Skin epidermis (tissue), 12 donors: ENCODE measurements around the gene EDEM3.
"Not testable (repeated sequence)": the region's sequence is repeated elsewhere in the genome, so short reads cannot be mapped to it uniquely, and the experiment has no call there.

ENCODE experiments used
- H3K27ac ChIP-seq, 21 experiments: fragments of 200-600 bp; sonication (generic) in 11 of 21; one replicate each; pipeline ENCODE4 v1.5.0; 2020; ENCODE audit warnings: mild to moderate bottlenecking in 3 of 21, inconsistent platforms in 2 of 21, moderate library complexity in 2 of 21
- H3K4me3 ChIP-seq, 7 experiments: fragments of 200-600 bp; sonication (generic) in 2 of 7; one replicate each; pipeline ENCODE4 v1.5.0; 2020; ENCODE audit warnings: inconsistent platforms in 2 of 7, mild to moderate bottlenecking in 2 of 7, moderate library complexity in 1 of 7

The EDEM3 gene

GRCh38 chr1:184682956-184683355 is 71.7 kb downstream of the EDEM3 start:
- Histone ChIP-seq H3K4me3 (no peak overlapping the region), H3K27ac (no peak overlapping the region)

DNA sequence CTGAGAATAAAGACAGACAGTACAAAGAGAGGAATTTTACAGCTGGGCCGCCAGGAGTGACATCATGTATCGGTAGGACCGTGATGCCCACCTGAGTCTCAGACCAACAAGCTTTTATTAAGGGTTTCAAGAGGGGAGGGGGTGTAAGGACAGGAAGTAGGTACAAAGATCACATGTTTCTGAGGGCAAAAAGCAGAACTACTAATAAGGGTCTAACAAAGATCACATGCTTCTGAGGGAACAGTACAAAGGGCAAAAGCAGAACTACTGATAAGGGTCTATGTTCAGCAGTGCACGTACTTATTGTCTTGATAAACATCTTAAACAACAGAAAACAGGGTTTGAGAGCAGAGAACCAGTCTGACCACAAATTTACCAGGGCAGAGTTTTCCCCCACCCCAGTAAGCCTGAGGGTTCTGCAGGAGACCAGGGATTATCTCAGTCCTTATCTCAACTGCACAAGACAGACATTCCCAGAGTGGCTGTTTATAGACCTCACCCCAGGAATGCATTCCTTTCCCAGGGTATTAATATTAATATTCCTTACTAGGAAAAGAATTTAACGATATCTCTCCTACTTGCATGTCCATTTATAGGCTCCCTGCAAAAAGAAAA is 73.9 kb downstream of the EDEM3 start:
- H3K4me3 ChIP-seq, H3K27ac ChIP-seq: not testable (repeated sequence)

DNA sequence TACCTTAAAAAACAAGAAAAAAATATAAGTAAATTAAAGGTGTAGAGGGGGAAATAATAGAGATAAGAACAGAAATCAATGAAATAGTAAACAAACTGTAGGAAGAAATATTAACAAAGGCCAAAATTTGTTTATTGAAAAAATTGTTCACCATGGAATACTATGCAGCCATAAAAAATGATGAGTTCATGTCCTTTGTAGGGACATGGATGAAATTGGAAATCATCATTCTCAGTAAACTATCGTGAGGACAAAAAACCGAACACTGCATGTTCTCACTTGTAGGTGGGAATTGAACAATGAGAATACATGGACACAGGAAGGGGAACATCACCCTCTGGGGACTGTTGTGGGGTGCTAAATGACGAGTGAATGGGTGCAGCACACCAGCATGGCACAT is 75.2 kb downstream of the EDEM3 start:
- not testable (repeated sequence) for H3K4me3 ChIP-seq, H3K27ac ChIP-seq

- no peak overlapping the region for H3K4me3 ChIP-seq
- no peak overlapping the region for H3K27ac ChIP-seq
These were observed 77.3 kb downstream of the EDEM3 start for GRCh38 chr1:184677344-184677743.

DNA sequence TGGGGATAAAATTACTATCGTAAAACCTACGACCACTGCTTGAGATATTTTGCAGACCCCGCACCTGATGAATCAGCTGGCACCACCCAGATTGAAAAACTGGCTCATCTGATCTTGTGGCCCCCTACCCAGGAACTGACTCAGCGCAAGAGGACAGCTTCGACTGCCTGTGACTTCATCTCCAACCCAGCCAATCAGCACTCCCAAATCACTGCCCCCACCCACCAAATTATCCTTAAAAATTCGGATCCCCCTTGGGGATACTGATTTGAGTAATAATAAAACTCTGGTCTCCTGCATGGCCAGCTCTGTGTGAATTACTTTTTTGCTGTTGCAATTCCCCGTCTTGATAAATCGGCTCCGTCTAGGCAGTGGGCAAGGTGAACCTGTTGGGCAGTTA is 81.4 kb downstream of the EDEM3 start:
- H3K4me3 ChIP-seq, result no peak overlapping the region
- no peak overlapping the region for H3K27ac ChIP-seq

DNA sequence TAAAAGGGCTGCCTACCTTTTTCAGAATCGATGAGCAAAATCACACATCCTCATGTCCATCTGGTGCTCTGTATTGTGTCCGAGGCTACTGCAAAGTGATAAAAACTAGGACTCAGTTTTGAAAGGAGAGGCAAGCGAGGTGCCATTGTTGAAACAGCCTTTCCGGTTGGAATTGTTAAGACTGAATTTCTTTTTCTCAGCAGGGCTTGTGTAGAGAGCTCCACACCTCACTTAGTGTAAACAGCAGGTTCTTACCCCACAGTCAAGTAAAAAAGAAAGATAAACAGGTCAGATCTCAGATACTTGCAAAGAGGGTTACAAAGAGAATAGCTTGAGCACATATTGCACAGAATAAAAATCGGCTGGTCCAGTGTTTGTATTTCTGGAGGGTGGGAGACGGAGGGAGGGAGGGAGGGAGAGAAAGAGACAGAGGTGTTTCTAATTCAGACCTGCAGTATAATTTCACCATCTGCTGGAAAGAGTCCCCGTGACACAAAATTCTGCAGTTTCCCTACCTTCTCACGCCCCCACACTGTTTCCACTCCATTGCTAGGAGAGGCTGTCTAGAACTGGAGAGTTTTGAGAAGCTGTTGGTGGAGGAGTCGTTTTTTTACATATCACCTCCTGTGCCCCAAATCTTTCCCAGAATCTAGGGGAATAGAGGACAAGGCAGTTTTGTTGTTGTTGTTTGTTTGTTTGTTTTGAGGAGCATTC is 82.5 kb downstream of the EDEM3 start:
- H3K4me3 ChIP-seq, result no peak overlapping the region
- H3K27ac ChIP-seq, result no peak overlapping the region

DNA sequence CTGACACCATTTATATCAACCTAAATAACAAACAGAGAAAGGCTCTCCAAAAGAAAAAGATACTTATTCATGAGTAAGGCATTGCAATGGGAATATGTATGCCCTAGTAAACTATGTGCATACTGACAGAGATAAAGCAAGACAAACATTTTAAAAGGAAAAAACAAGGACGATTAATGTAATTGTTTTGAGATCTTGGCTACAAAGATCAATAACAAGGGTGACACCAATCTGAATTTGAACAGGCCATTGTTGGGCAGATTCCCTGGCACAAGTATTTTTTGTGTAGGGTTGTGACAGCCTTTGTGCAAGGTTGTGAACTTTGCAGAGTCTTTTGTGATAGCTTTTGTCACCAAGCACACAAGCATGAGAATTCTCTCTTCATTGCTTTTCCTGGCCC is 85.3 kb downstream of the EDEM3 start:
- H3K4me3 ChIP-seq, result no peak overlapping the region

DNA sequence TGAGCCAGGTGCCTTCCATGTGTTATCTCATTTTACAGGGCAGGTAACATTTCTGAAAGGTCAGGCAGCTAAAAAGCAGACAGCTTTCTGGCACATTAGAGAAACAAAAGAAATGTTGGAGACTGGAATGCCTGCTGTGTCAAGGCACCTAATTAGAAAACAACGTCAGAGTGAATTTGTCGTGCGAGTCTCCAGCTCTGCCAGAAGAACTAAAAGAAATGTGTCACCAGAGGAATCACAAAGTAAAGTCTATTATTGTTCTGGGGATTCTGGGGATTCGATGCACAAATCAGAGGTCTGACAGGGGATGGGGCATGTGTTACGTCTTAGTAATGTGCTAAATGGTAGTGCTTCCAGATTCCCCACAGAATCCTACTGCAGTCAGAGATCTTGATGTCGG is 89.3 kb downstream of the EDEM3 start:
- Histone ChIP-seq H3K27ac (no peak overlapping the region), H3K4me3 (no peak overlapping the region)

More for the DNA sequence above, 85.3 kb downstream of the EDEM3 start:
- H3K27ac ChIP-seq, result no peak overlapping the region

GRCh38 chr1:184664661-184665060 is 90.0 kb downstream of the EDEM3 start:
- peak overlapping the region in 1 of 21 experiments; percentile 6 for H3K27ac ChIP-seq
- H3K4me3 ChIP-seq, result peak overlapping the region in 3 of 7 experiments; percentile 16 to 33 (median 28)

GRCh38 chr1:184664042-184664660 is 90.5 kb downstream of the EDEM3 start:
- Histone ChIP-seq H3K27ac (peak overlapping the region in 2 of 21 experiments; percentile 6 to 33), H3K4me3 (peak overlapping the region; percentile 16 to 33 (median 22))

DNA sequence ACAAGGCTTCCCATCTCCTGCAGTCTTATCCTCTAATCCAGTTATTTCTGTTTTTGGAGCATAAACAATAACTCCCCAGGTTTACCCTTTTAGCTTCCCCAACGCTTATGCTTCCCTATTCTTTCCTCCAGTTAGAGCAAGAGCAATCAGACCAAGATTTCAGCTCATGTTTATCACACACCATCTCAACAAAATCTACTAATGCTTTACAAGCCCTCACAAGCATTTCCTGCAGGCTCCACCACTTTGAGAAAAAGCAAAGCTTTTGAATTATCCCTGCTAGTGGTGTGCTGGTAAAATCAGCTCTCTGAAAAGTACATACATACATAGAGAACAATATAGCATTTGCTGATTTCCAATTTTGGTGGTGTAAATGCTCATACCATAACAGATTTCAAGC is 92.9 kb downstream of the EDEM3 start:
- no peak overlapping the region for H3K27ac ChIP-seq
- no peak overlapping the region for H3K4me3 ChIP-seq

DNA sequence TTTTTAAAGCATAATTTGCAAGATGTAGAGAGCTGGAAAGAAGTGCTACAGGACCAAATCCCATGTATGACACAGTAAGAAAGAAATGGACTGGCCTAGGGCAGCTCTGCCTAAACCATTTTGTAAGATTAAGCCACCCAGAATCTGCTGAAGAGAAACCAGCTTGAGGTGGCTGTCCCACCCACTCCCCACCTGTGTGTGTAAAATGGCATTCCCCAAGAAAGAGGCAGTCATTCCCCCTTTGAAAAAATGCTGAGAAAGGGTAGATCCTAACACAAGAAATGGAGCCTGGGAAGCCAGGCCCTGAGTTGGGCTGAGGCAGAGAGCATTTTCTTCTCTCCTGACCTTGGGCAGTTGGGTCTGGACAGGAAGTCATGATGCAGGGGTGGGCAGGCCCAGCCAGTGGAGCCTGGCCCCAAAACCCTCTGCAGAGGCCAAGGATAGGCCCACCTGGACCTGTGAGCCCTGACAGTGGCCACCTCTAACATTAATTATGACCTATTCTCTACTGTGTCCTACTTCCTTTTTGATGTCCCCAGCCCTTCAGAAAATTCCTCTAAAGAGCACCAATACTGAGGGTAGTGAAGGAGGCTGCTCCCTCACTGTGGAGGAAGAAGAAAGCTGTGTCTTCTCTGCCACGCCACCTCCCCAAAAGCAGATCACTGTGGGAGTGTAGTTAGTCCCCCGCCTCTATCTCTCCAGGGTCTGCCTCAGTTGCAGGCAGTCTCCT is 94.0 kb downstream of the EDEM3 start:
- Histone ChIP-seq H3K4me3 (no peak overlapping the region), H3K27ac (no peak overlapping the region)

- H3K27ac ChIP-seq, result no peak overlapping the region
- no peak overlapping the region for H3K4me3 ChIP-seq
These were observed 96.6 kb downstream of the EDEM3 start for GRCh38 chr1:184658055-184658454.

DNA sequence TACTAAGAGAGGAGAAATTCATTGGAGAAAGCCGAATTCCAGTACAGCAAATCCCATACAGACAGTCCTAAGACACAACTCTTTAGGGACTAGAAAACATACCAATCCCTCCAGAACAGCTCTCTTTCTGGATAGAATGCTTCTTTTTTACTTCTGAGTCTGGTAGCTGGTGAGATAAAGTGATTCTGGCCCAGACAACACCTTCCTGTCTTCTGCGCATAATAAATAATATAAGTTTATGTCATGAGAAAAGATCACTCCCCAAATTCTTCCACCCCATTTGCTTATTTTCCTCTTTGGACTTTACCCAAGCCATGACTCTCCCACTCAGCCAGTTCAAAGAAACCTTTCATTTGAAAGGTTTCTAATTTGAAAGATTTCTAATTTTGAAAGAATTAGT is 98.4 kb downstream of the EDEM3 start:
- no peak overlapping the region for H3K4me3 ChIP-seq
- H3K27ac ChIP-seq, result no peak overlapping the region

DNA sequence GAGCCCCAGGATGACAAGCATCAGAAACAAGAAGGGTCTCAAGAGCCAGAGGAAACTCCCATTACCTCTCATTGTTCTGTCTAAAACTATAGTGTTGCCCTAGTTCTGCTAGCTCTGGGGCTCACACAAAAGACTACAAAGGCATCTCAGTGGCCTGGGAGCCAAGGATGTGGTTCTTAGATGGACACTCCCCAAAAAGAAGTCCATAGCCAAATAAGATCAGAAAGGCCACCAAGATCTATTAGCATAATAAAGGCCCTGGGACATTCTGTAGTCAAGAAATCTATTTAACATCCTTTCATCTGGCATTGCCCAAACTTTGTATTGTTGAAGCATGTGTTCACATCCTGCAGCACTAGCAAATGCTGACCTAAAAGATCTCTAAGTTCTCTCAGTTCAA is 99.5 kb downstream of the EDEM3 start:
- Histone ChIP-seq H3K27ac (no peak overlapping the region), H3K4me3 (no peak overlapping the region)

- Histone ChIP-seq H3K4me3 (no peak overlapping the region), H3K27ac (no peak overlapping the region)
These were observed 104.3 kb downstream of the EDEM3 start for GRCh38 chr1:184650177-184650866.

- no peak overlapping the region for H3K4me3 ChIP-seq
- H3K27ac ChIP-seq, result peak overlapping the region in 1 of 21 experiments; percentile 41
These were observed 105.2 kb downstream of the EDEM3 start for GRCh38 chr1:184649451-184649888.

GRCh38 chr1:184648856-184649201 is 105.8 kb downstream of the EDEM3 start:
- no peak overlapping the region for H3K4me3 ChIP-seq
- H3K27ac ChIP-seq, result peak overlapping the region in 1 of 21 experiments; percentile 41

DNA sequence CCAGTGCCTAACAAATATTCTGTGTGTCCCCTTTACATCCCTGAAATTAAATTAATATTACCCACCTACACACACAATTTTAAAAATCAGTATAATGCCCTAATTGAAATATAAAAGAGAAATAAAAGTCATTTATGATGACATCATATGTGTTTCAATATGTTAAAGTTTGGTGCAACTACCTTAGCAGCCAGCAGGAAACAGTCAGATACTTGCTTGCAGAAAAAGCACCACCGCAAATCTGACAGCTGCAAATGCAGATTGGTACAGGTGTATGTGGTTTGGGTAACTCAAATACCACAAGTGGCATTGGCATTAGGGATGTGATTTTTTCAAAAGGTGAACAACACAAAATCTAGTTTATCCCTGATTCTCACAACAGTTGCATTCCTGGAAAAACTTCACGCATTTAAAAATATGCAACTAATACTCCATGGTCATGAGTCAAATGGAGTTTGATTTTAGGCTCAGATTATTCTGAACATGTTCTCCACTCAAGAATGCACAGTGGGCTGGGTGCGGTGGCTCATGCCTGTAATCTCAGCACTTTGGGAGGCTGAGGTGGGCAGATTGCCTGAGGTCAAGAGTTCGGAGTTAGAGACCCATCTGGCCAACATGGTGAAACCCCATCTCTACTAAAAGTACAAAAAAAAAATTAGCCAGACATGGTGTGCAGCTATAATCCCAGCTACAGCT is 106.3 kb downstream of the EDEM3 start:
- H3K4me3 ChIP-seq, result no peak overlapping the region

More for the DNA sequence above, 106.3 kb downstream of the EDEM3 start:
- H3K27ac ChIP-seq, result no peak overlapping the region
